GM06990 (cell line): ENCODE results near the gene RNF40.

Experiments used
- DNase-seq: peaks from one replicate; pipeline ENCODE4 v3.0.0-alpha.2; 2011; ENCODE audit not compliant: insufficient read length; ENCODE audit errors: extremely low read depth
- H3K27me3 ChIP-seq: replicated peaks from 2 replicates; pipeline ENCODE4 v1.6.0; 2011; ENCODE audit warnings: low read length; ENCODE audit not compliant: control insufficient read depth, insufficient read depth
- H3K36me3 ChIP-seq: 2 replicates; pipeline ENCODE4 v1.5.1; 2011; ENCODE audit warnings: low read length; ENCODE audit not compliant: control insufficient read depth, insufficient read depth
- H3K4me3 ChIP-seq: replicated peaks from 2 replicates; pipeline ENCODE4 v1.5.1; 2011; ENCODE audit warnings: low read depth, mild to moderate bottlenecking, control low read depth, low read length
- CTCF ChIP-seq: IDR thresholded peaks from 2 replicates; pipeline ENCODE4 v1.5.1; 2011; ENCODE audit warnings: low read length, control low read depth, mild to moderate bottlenecking, inconsistent platforms; ENCODE audit not compliant: insufficient read depth, poor library complexity, severe bottlenecking

The RNF40 gene

GRCh38 chr16:30761427-30761927 is 645 bp upstream of the RNF40 start:
- peaks cover 36% of the 10 kb centered on the region for H3K36me3 ChIP-seq
- no peak for TF ChIP-seq CTCF
- DNase-seq, result peak; percentile 65

GRCh38 chr16:30762991-30763725 is 1.0 kb downstream of the RNF40 start:
- Histone ChIP-seq H3K27me3 (no peaks in the 10 kb centered on the region), H3K4me3 (peak overlapping the region; percentile 80), H3K36me3 (peaks cover 38% of the 10 kb centered on the region)
- DNase-seq, result no peak
- no peak for TF ChIP-seq CTCF

More at GRCh38 chr16:30761427-30761927, 645 bp upstream of the RNF40 start:
- Histone ChIP-seq H3K4me3 (peak overlapping the region; percentile 80), H3K27me3 (no peaks in the 10 kb centered on the region)

- H3K27me3 ChIP-seq, result no peaks in the 10 kb centered on the region
- no peak for DNase-seq
- H3K36me3 ChIP-seq, result peaks cover 43% of the 10 kb centered on the region
- no peak for TF ChIP-seq CTCF
- no peak overlapping the region for H3K4me3 ChIP-seq
Measured at GRCh38 chr16:30764086-30764485, 2.0 kb downstream of the RNF40 start.

- DNase-seq, result no peak
- no peak for TF ChIP-seq CTCF
- H3K27me3 ChIP-seq, result no peaks in the 10 kb centered on the region
- H3K36me3 ChIP-seq, result peaks cover 50% of the 10 kb centered on the region
- no peak overlapping the region for H3K4me3 ChIP-seq
Measured at GRCh38 chr16:30764816-30765465, 2.8 kb downstream of the RNF40 start.

- H3K36me3 ChIP-seq, result peaks cover 54% of the 10 kb centered on the region
- no peak for TF ChIP-seq CTCF
- no peak for DNase-seq
- no peak overlapping the region for H3K4me3 ChIP-seq
- no peaks in the 10 kb centered on the region for H3K27me3 ChIP-seq
Measured at GRCh38 chr16:30766206-30766932, 4.2 kb downstream of the RNF40 start.
